ENCODE results near the gene RHAG.

Gene RHAG

DNA sequence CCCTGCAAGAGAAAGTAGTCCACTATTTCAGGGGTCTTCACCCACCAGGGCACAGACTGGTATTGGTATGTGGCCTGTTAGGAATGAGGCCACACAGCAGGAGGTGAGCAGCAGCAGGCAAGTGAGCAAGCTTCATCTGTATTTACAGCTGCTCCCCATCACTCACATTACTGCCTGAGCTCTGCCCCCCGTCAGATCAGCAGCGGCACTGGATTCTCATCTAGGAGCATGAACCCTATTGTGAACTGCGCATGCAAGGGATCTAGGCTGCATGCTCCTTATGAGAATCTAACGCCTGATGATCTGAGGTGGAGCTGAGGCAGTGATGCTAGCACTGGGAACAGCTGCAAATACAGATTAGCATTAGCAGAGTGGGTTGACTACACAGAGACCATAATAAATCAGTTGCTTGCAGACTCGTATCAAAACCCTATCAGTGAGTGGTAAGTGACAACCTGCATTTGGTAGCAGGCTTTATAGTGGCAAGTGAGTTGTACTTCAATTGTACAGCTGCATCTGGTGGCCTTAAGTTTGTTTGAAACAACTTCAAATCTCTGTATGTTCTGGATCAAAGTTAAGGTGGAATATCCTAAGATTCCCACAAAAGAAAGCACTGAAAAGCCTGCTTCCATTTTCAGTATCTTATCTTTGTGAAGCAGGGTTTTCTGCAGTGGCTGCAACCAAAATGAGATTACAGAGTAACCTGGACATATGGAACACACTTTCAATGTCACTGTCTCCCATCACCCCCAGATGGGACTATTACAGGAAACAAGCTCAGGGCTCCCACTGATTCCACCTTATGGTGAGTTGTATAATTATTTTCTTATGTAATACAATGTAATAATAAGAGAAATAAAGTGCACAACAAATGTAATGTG lies 73.4 kb downstream of the RHAG start:
- DNase-seq: no peak

DNA sequence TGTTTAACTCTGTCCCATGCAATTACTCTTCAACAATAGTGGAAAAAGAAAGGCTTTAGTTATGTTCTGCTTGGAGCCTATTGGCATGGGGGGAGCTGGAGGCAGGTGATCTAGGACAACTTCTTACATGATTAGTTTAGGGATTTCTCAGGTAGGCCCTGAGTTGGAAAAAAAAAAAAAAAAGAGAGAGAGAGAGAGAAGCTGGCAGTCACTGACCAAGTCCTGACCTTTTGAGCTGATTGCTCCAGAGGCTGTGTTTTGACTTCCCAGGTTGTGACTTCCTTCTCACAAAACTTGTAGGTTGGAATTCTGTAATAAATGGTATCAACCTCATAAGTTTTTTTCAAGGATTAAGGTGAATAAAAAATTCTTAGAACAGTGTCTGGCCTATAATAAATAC lies 78.4 kb downstream of the RHAG start:
- no peak for DNase-seq

DNA sequence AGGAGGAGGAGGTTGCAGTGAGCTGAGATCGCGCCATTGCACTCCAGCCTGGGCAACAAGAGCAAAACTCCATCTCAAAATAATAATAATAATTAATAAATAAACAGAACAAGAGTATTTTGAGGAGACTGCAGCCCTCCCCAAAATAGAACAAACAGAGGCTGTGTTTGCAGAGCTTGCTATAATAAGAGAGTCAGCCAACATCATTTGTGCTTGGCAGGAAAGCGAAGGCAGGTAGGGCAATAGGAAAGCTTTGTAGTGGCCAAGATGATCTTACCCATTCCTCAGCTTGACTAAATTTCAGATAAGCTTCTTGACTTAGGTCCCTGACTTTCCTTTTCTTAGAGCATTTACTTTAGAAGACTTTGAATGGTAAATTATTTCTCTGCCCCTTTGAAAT lies 79.5 kb downstream of the RHAG start:
- no peak for DNase-seq

GRCh38 chr6:49556429-49556837 lies 80.2 kb downstream of the RHAG start:
- peak; percentile 33 for DNase-seq

DNA sequence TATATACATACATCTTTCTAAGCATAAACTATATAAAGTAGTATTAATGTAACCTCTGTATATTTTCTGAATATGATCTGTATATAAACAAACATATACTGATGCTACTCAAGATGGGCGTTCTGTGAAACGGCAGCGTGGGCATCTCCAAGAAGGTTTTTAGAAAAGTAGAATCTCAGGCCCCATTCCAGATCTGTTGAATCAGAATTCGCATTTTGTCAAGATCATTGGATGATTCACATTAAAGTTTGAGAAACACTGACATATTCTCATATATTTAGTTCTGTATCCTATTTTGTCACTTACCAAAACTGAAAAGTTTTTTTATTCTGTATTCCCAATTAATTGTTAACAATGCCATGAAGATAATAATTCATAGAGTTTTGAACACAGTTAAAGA lies 80.7 kb downstream of the RHAG start:
- no peak for DNase-seq
